NCI-H2196 treated with DMSO at 0.1 percent for 48 hours (cell line): ENCODE measurements around the gene KCNIP3.
A peak's percentile ranks its signal among the peaks of the same experiment; 100 is the strongest.
"Not testable (repeated sequence)": the region's sequence is repeated elsewhere in the genome, so short reads cannot be mapped to it uniquely, and the experiment has no call there.

Experiments
- DNase-seq: peaks from one replicate; lab custom pipeline; 2025; ENCODE audit not compliant: unreplicated experiment; lab: John Stamatoyannopoulos, UW

KCNIP3 gene

DNA sequence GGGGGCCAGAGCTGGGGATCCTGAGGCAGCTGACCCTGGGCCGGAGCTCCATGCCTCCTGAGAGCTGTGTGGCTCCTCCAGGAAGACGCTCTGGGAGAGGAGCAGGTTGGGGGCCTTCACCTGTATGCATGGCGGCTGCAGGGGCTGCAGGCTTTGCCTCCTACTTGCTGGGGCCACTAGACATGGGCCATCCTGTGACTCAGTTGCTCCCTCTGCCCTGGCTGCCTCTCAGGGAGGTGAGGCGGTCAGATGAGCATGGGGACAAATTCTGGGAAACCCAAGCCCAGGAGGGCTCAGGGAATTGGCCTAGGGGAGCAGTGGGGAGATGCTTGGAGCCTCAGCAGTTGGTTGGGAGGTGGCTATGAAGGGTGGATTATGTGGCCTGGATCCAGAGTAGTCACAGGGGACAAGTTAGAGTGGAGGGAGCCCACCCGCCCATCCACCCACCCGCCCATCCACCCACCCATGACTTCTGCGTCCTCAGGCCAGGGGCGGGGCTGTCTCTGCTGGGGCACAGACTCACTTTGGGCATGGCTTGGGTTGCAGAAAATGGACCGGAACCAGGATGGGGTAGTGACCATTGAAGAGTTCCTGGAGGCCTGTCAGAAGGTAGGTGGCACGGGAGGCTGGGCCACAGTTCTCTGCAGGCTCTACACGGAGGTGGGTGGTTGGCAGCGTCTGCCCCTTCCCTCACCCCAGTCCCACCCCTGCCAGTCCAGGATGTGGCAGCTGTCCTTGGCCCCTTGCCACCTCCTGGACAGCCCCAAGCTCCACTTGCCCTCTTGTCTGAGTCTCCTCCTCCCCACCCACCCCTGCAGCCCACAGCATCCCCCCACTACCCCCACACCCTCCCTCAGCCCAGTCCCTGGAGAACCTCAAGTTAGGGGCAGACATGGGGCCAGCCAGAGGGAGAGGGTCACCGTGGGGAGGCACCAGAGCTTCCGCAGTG, 85.8 kb downstream of the KCNIP3 start:
- DNase-seq, result no peak

DNA sequence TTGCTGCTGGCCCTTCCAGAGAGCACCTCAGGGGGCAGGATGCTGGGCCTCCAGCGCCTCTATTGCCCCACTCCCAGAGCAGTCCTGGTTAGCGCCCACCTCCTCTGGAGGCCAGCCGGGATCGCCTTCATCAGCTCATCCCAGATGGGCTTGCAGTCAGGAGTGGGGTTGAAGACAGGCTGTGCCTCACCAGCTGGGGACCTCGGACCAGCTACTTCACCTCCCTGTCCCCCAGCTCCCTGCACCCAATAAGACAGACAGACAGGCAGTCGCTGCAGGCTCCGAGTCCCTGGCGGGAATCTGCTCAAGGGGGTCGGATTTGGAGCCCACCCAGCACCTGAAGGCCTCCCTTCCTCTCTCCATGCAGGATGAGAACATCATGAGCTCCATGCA, 86.5 kb downstream of the KCNIP3 start:
- no peak for DNase-seq

GRCh38 chr2:95384854-95385569, 87.9 kb downstream of the KCNIP3 start:
- no peak for DNase-seq

DNA sequence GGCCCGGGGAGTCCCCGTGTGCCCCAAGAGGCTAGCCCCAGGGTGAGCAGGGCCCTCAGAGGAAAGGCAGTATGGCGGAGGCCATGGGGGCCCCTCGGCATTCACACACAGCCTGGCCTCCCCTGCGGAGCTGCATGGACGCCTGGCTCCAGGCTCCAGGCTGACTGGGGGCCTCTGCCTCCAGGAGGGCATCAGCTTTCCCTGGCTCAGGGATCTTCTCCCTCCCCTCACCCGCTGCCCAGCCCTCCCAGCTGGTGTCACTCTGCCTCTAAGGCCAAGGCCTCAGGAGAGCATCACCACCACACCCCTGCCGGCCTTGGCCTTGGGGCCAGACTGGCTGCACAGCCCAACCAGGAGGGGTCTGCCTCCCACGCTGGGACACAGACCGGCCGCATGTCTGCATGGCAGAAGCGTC, 88.4 kb downstream of the KCNIP3 start:
- no peak for DNase-seq

- DNase-seq, result no peak
Measured at GRCh38 chr2:95386031-95386430, 88.9 kb downstream of the KCNIP3 start.

GRCh38 chr2:95387358-95387757, 90.2 kb downstream of the KCNIP3 start:
- no peak for DNase-seq

- no peak for DNase-seq
Measured at GRCh38 chr2:95388091-95388692, 91.0 kb downstream of the KCNIP3 start.

DNA sequence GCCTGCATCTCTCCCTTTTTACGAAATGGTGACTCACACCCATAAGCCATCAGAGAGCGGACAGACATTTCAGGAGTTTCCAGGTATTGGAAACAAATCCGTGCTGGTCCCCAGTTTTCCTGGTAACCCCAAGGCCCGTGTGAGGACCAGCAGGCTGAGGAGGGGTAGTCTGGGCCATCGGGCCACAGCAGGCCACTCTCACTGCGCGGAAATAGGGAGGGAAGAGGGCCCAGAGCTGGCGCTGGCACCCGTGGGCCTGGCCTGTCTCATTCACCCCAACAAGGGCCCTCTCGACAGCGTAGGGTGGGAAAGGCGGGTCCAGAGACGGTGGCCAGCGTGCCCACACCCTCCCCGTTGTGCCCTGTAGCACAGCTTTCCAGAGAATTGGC, 91.7 kb downstream of the KCNIP3 start:
- DNase-seq, result no peak

DNA sequence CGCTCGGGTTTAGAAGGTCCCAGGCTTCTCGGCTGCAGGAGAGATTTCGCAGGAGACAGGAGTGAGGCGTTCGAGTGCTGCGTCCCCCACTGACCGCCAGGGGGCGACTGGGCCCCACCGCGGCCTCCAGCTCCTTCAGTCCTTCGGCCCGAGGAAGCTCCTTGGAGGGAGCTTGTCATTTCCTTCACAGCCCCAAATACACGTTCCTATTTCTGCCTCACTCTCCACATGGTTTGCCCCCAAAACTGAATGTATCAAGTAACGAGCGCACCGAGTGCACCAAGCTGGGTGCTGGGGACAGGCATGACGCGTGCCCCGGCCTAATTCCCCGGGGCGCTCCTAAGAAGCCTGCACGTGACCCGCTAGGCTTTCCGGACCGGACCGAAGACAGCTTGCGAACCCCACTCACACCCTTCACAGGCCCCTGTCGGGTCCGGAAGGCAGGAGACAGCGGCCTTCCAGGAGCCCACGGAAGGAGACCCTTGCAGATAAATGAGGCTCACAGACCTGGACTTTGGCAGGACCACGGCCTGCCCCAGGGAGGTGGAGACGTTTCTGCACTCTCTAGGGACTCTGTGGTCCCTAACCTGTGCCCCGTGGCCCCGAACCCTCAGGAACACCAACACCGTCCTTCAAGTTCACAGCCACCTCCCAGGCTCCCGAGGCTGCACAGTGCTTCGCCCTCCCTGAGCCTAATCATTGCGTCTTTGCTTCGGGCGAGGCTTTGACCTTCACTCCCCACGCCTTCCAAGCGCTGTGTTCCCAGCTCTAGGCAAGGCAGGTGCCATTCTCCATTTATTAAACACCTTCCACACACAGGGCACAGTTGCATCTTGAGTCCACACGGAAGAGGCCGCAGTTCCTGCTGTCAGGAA, 92.3 kb downstream of the KCNIP3 start:
- peak; percentile 7 for DNase-seq

DNA sequence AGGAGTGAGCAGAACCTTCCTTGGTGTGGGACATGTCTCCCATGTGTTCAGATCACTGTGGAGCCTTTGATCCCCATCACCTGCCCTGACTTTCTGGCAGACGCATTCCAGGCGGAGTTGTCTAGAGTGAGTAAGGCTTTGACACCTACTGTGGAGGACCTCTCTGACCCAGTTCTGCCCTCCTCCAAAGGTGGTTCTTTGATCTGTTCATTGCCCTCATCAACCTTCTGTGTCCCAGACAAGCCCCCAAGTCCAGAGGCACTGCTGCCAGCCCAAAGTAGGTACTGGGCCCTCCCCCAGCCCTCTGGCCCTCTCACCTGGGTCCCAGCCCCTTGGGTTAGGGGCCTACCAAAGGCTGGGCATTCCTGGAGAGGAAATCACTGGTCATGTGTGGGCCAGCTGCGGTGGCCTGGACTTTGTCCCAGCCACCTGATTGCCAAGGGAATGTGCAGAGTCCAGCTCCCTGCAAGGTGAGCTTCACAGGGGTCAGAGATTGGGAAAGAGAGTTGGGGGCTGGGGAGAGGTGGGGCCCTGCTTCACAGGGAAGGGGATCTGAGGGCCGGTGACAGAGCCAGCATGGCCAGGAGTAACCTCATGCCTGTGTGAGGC, 93.2 kb downstream of the KCNIP3 start:
- no peak for DNase-seq

- DNase-seq, result no peak
Measured at GRCh38 chr2:95390881-95391321, 93.8 kb downstream of the KCNIP3 start.

- DNase-seq, result no peak
Measured at GRCh38 chr2:95391641-95392310, 94.6 kb downstream of the KCNIP3 start.

DNA sequence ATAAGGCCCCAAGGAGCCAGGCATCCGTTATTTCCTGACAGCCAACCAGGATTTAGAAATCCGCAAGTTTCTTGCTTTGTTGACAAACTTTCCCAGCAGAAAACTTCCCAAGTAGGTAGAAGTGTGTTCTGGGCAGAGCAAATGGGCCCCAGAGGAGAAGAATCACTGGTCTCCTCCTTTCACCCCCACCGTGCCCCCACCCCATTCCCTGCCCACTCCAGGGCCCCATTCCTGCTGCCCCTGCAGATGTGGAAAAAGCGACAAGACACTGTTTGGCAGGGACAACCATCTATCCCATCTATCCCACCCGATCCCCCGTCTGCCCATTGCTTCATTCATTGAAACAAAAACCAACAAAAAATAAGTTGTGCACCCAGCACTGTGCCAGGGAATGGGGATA, 95.2 kb downstream of the KCNIP3 start:
- no peak for DNase-seq

DNA sequence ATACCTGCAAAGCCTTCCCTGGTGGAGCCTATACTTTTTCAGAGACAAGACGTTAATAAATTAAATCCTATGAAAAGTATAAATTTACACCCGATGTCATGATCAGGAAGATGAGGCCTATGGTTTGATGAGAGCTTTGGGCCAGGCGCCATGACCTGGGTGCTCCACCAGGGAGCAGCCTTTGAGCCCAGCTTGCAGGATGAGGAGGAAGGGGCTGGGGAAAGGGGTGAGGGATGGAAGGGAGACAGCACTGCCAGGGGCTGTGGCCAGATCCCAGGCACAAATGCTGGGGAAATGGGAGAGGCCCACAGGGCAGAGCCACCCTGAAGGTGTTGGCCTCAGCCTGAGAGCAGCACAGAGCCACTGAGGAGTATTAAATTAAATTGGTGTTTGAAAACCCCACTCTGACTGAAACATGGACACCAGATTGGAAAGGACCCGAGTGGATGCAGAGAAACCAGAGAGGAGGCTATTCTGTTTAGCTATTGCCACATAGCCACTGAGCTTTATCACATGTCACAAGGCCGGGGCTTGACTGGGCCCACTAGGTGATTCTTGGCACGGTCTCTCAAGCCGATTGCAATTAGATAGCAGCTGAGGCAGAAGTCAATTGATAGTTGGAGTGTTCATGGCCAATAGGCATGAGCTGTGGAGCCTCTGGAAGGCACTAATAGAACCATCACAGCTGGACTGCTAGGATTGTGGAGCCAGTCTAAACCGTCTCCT, 95.7 kb downstream of the KCNIP3 start:
- DNase-seq, result no peak

GRCh38 chr2:95393901-95394300, 96.8 kb downstream of the KCNIP3 start:
- DNase-seq, result no peak

DNA sequence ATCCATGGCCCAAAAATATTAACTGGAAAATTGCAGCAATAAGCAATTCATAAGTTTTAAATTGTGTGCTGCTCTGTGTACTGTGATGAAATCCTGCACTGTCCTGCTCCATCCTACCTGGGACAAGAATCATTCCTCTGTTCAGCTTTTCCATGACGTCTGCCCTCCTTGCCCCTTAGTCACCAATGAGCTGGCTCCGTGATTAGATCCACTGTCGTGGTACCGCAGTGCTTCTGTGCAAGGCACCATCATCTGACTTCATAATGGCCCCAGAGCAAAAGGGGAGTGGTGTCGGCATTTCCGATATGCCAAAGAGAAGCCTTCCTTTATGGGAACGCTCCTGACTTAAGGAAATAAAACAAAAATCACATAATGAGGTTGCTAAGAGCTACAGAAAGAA, 101.9 kb downstream of the KCNIP3 start:
- no peak for DNase-seq

DNA sequence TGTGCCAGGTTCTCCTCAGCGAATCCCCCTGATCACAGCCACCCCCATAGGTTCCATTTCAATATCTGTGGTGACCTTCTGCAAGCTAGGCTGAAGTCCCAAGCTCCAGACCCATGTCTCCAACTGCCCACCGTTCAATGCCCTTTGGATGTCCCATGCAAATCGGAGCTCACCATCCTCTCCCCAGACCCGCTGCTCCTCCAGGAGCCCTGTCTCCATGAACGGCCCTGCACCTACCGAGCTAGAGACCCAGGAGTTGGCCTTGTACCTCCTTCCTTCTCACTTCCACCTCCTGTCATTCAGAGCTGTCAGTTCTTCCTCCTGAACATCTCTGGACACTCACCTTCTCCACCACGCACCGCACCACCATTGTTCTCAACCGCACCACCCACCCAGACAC, 104.3 kb downstream of the KCNIP3 start:
- DNase-seq, result no peak

GRCh38 chr2:95402004-95402369, 104.8 kb downstream of the KCNIP3 start:
- DNase-seq, result not testable (repeated sequence)
